K562 (cell line): ENCODE data around the gene SEPTIN8. TPM values are rescaled to one million over a fixed set of nuclear protein-coding genes. Genes with fewer than 3 reads are reported as not detected.

Source experiments
- ATAC-seq: fragments of 200-7000 bp; cut with Tn5 transposase; 3 replicates; pipeline ENCODE4 v1.9.1; 2020; ENCODE audit warnings: moderate library complexity
- BruUV-seq: library from RNA; stranded (reverse); fragments of 400-500 nt; replicated peaks from 2 replicates; lab custom pipeline; 2021; lab: Mats Ljungman, UMichigan
- CTCF ChIA-PET: fragments of 300-600 bp; formaldehyde crosslinking; extraction: SDS; loops from one replicate; lab custom pipeline; 2021; ENCODE audit warnings: low intra/inter-chr PET ratio; lab: Yijun Ruan, JAX
- POLR2A ChIA-PET: fragments of 300-600, 350-650 bp; sonication (Branson Sonifier 250); formaldehyde crosslinking; extraction: SDS; loops from one replicate; lab custom pipeline; 2021; ENCODE audit warnings: antibody characterized with exemption, inconsistent platforms; lab: Yijun Ruan, JAX
- DNase-seq, 4 experiments: peaks; one replicate each; pipeline versions ENCODE4 v3.0.0 to v3.0.0-alpha.2; 2011 to 2018; ENCODE audit warnings: low spot score in 3 of 4, mixed read lengths in 3 of 4; ENCODE audit errors: extremely low read depth in 1 of 4
- FAIRE-seq: peaks from 2 replicates; lab custom pipeline; 2011; peaks lifted over from hg19 to GRCh38; lab: Jason Lieb, UNC
- H2AFZ ChIP-seq: 2 replicates; pipeline ENCODE4 v1.6.0; 2011; ENCODE audit warnings: low read depth, low read length, control low read depth, inconsistent platforms
- H3K27ac ChIP-seq: fragments of 200-600 bp; 3 replicates; pipeline ENCODE4 v1.8.0; 2011; ENCODE audit warnings: low read depth, mild to moderate bottlenecking, control low read depth, inconsistent platforms, low read length, moderate library complexity, mixed read lengths; ENCODE audit errors: extremely low read depth
- H3K27me3 ChIP-seq, 2 experiments: fragments of 300-600 bp in 1 of 2; 2 replicates in 1 of 2; 3 replicates in 1 of 2; pipeline versions ENCODE4 v1.6.0 to v1.8.0; 2011; ENCODE audit warnings: inconsistent platforms in 2 of 2, low read length in 2 of 2, mild to moderate bottlenecking in 1 of 2, mixed read lengths in 1 of 2, moderate library complexity in 1 of 2; ENCODE audit not compliant: control insufficient read depth in 2 of 2, insufficient read depth in 2 of 2
- H3K36me3 ChIP-seq: fragments of 300-600 bp; 3 replicates; pipeline ENCODE4 v1.8.0; 2011; ENCODE audit warnings: mild to moderate bottlenecking, low read length, inconsistent platforms; ENCODE audit not compliant: control insufficient read depth, insufficient read depth
- H3K4me1 ChIP-seq, 2 experiments: fragments of 200-600 bp in 1 of 2; replicated peaks in 1 of 2; 2 replicates in 1 of 2; 3 replicates in 1 of 2; pipeline versions ENCODE4 v1.5.1 to v1.8.0; 2011; ENCODE audit warnings: inconsistent platforms in 2 of 2, low read length in 2 of 2, mild to moderate bottlenecking in 1 of 2, mixed read lengths in 1 of 2, moderate library complexity in 1 of 2; ENCODE audit not compliant: control insufficient read depth in 2 of 2, insufficient read depth in 2 of 2
- H3K4me2 ChIP-seq: 2 replicates; pipeline ENCODE4 v1.6.1; 2011; ENCODE audit warnings: low read length, control low read depth, inconsistent platforms, mixed read lengths; ENCODE audit not compliant: insufficient read depth
- H3K4me3 ChIP-seq: fragments of 200-600 bp; sonication (generic), shearing (Covaris generic); 2 replicates; pipeline ENCODE4 v1.5.1; 2016; ENCODE audit warnings: control low read depth, inconsistent platforms
- H3K79me2 ChIP-seq: fragments of 200-600 bp; 3 replicates; pipeline ENCODE4 v1.8.0; 2011; ENCODE audit warnings: low read length, inconsistent platforms; ENCODE audit not compliant: control insufficient read depth, insufficient read depth
- H3K9ac ChIP-seq, 2 experiments: 2 replicates each; pipeline versions ENCODE4 v1.6.0 to v1.6.1; 2011; ENCODE audit warnings: low read depth in 2 of 2, low read length in 2 of 2, control low read depth in 1 of 2, inconsistent platforms in 1 of 2, mild to moderate bottlenecking in 1 of 2, mixed read lengths in 1 of 2; ENCODE audit not compliant: insufficient read depth in 1 of 2
- H3K9me1 ChIP-seq: one replicate; pipeline ENCODE4 v1.6.0; 2011; ENCODE audit warnings: inconsistent platforms, mild to moderate bottlenecking, low read length, moderate library complexity; ENCODE audit not compliant: control insufficient read depth, insufficient read depth
- H3K9me3 ChIP-seq: replicated peaks from 2 replicates; pipeline ENCODE4 v1.5.1; 2011; ENCODE audit warnings: low read depth, low read length, inconsistent platforms; ENCODE audit not compliant: control insufficient read depth, insufficient read depth
- H4K20me1 ChIP-seq: replicated peaks from 2 replicates; pipeline ENCODE4 v1.6.1; 2011; ENCODE audit warnings: low read length, inconsistent platforms, mixed read lengths; ENCODE audit not compliant: control insufficient read depth, insufficient read depth
- HDAC1 ChIP-seq, 2 experiments: fragments of 450-650 bp; IDR thresholded peaks; 2 replicates each; pipeline ENCODE4 v1.6.1; 2016 to 2017; ENCODE audit warnings: inconsistent platforms in 1 of 2, mild to moderate bottlenecking in 1 of 2, moderate library complexity in 1 of 2
- KLF16 ChIP-seq: IDR thresholded peaks from 2 replicates; pipeline ENCODE4 v1.6.1; 2016; ENCODE audit warnings: antibody characterized with exemption
- MEF2D ChIP-seq: conservative IDR thresholded peaks from 2 replicates; pipeline ENCODE4 v1.6.1; 2016; ENCODE audit warnings: low read depth, missing genetic modification characterization, missing compliant biosample characterization
- PHF8 ChIP-seq: fragments of 200-600 bp; sonication (generic); IDR thresholded peaks from 2 replicates; pipeline ENCODE4 v1.6.1; 2012; ENCODE audit warnings: mixed run types, mild to moderate bottlenecking, inconsistent platforms, low read length, moderate library complexity, borderline replicate concordance
- SMARCB1 ChIP-seq: IDR thresholded peaks from 2 replicates; pipeline ENCODE4 v1.6.1; 2011; ENCODE audit warnings: improper control_type of control experiment, low read depth; ENCODE audit not compliant: insufficient read length
- ZNF282 ChIP-seq: sonication (generic); formaldehyde crosslinking; IDR thresholded peaks from 2 replicates; pipeline ENCODE4 v1.8.1; 2023; ENCODE audit warnings: missing genetic modification reagents
- WGBS: fragments of 100-300 bp; shearing (Covaris generic); methylation state at CpG from one replicate; pipeline ENCODE4 v1.1.6; 2016; ENCODE audit warnings: low coverage, mixed read lengths; ENCODE audit not compliant: insufficient coverage; ENCODE audit errors: missing lambda C conversion rate; 5-methylcytosine and 5-hydroxymethylcytosine counted together
- in situ Hi-C: fragments of 300-500 bp; cut with MboI; formaldehyde crosslinking; loops from 4 replicates; pipeline ENCODE4 v1.15.0; 2018; ENCODE audit warnings: inconsistent platforms, mixed read lengths
- intact Hi-C: fragments of 100-400 bp; cut with micrococcal nuclease; formaldehyde crosslinking; loops from 2 replicates; pipeline ENCODE4 v1.14.2; 2022
- polyA plus RNA-seq, 8 experiments: library from polyadenylated mRNA; depleted of rRNA in 4 of 8; stranded (reverse) in 5 of 8; unstranded in 3 of 8; fragments of >200 nt; fragmentation: Nextera tagmentation in 2 of 8; fragmentation: Illumina TruSeq in 1 of 8; extraction: Ambion mirVana in 2 of 8; extraction: Trizol in 1 of 8; gene quantifications; 2 replicates each; pipeline versions ENCODE4 v1.2.1 to v1.2.3, GENCODE V29; 2011 to 2014; ENCODE audit warnings: inconsistent platforms in 1 of 8, missing spikeins in 1 of 8
- total RNA-seq, 7 experiments: library from RNA; depleted of rRNA in 6 of 7; stranded (reverse); fragments of >200 nt in 6 of 7; fragmentation: Illumina TruSeq in 2 of 7; extraction: Trizol in 2 of 7; gene quantifications; 2 replicates each; pipeline versions ENCODE4 v1.2.1 to v1.2.3, GENCODE V29; 2011 to 2021; ENCODE audit warnings: low replicate concordance in 1 of 7
- TF ChIP-seq, protein P1 (sequence below): sonication (generic); formaldehyde crosslinking; IDR thresholded peaks from 2 replicates; pipeline ENCODE4 v1.8.0; 2022; ENCODE audit warnings: mild to moderate bottlenecking, missing genetic modification reagents
- TF ChIP-seq, protein P2 (sequence below): sonication (generic); formaldehyde crosslinking; IDR thresholded peaks from 2 replicates; pipeline ENCODE4 v1.8.1; 2023; ENCODE audit warnings: mild to moderate bottlenecking, missing genetic modification reagents
- TF ChIP-seq, protein P3 (sequence below), 2 experiments: IDR thresholded peaks; 2 replicates each; pipeline ENCODE4 v1.6.1; 2012; ENCODE audit warnings: improper control_type of control experiment in 2 of 2, low read depth in 2 of 2, low read length in 2 of 2, borderline replicate concordance in 1 of 2

SEPTIN8 gene
- total and polyA plus RNA-seq, 9 of the 15 experiments (the other 6 are each of a cell fraction or from before 2014, with no cell fraction given), result 19.3 to 142 (median 101) TPM

DNA sequence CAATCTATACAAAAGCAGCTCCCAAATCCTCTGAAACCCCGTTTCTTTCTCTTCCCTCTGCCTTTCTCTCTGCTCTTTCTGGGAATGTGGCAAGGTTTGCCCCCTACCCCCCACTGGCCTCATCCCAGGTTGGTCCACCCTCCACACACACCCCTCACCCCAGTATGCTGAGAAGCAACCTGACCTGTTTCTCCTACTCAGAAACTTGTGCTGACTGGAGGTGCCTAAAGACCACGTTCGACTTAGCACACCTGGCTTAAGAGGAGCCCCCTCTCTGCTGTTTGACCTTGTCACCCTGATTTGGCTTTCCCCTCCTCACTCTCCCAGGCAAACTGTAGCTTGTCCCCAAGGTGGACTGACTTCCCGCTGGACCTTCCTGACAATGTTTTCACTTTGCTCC is 1.1 kb upstream of the SEPTIN8 start (continued):
- TF ChIP-seq, protein P1, sequence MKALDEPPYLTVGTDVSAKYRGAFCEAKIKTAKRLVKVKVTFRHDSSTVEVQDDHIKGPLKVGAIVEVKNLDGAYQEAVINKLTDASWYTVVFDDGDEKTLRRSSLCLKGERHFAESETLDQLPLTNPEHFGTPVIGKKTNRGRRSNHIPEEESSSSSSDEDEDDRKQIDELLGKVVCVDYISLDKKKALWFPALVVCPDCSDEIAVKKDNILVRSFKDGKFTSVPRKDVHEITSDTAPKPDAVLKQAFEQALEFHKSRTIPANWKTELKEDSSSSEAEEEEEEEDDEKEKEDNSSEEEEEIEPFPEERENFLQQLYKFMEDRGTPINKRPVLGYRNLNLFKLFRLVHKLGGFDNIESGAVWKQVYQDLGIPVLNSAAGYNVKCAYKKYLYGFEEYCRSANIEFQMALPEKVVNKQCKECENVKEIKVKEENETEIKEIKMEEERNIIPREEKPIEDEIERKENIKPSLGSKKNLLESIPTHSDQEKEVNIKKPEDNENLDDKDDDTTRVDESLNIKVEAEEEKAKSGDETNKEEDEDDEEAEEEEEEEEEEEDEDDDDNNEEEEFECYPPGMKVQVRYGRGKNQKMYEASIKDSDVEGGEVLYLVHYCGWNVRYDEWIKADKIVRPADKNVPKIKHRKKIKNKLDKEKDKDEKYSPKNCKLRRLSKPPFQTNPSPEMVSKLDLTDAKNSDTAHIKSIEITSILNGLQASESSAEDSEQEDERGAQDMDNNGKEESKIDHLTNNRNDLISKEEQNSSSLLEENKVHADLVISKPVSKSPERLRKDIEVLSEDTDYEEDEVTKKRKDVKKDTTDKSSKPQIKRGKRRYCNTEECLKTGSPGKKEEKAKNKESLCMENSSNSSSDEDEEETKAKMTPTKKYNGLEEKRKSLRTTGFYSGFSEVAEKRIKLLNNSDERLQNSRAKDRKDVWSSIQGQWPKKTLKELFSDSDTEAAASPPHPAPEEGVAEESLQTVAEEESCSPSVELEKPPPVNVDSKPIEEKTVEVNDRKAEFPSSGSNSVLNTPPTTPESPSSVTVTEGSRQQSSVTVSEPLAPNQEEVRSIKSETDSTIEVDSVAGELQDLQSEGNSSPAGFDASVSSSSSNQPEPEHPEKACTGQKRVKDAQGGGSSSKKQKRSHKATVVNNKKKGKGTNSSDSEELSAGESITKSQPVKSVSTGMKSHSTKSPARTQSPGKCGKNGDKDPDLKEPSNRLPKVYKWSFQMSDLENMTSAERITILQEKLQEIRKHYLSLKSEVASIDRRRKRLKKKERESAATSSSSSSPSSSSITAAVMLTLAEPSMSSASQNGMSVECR (CRISPR knock-in tag), result peak; percentile 28; the same call in 1 of the 2 replicates
- TF ChIP-seq HDAC1 (IDR thresholded peaks at IDR 0.05) (0 out of 4 replicates have a peak, but pooled peaks of 1 of the 2 experiments have one; percentile 17), KLF16 (no peak), MEF2D (0 out of 2 replicates have a peak, but pooled peaks have one; percentile 34)

DNA sequence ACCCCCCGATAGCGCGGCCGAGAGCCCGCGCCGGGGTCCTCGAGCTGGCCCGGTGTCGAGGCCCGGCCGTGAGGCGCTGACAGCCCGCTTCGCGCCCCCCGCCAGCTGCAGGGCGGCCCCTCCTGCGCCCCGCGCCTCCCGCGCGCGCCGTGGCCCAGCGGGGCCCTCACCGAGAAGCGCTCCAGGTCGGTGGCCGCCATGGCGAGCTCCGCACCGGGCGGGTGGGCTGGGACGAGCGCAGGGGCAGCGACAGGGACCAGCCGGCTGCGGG is 166 bp downstream of the SEPTIN8 start:
- in situ Hi-C loops (no loop called here), intact Hi-C loops (no loop called here)
- FAIRE-seq (no peak), DNase-seq (no peak), ATAC-seq (peak; percentile 2; the same call in 2 of the 3 replicates)
- 1% methylated on average over 14 of the region's 40 CpGs for WGBS
- peaks cover 54 to 55% of the 10 kb centered on the region in 2 experiments for H3K4me1 ChIP-seq
- peaks cover 27% of the 10 kb centered on the region; the same call in 2 of the 3 replicates for H3K36me3 ChIP-seq
- no peaks in the 10 kb centered on the region for H3K9me1 ChIP-seq
- peak overlapping the region; percentile 81 to 95 for H3K9ac ChIP-seq
- H2AFZ ChIP-seq, result peak overlapping the region; percentile 47; the same call in 1 of the 2 replicates
- peak overlapping the region; percentile 58 for H3K4me3 ChIP-seq
- H3K27ac ChIP-seq, result peak overlapping the region; percentile 79
- peaks cover 65% of the 10 kb centered on the region for H3K79me2 ChIP-seq
- ChIA-PET CTCF (interaction anchor here (0.7 kb wide), 1 partner anchor 116 kb away, joined by 3 read pairs; no protein-coding TSS in a partner anchor), POLR2A (interaction anchor here (0.6 to 2.9 kb wide), 7 partner anchors 11 to 326 kb away, joined by 3 to 10 read pairs (median 6); no protein-coding TSS in a partner anchor)
- no peaks in the 10 kb centered on the region for H3K9me3 ChIP-seq
- peaks cover under 1% of the 10 kb centered on the region; the same call in 1 of the 2 replicates for H4K20me1 ChIP-seq
- H3K4me2 ChIP-seq, result peak overlapping the region; percentile 88; the same call in 1 of the 2 replicates
- H3K27me3 ChIP-seq, result no peaks in the 10 kb centered on the region
- no TSS peak for BruUV-seq
- TF ChIP-seq PHF8 (peak; percentile 56; the same call in 1 of the 2 replicates), ZNF282 (0 out of 2 replicates have a peak, but pooled peaks have one; percentile 28), SMARCB1 (no peak)
- TF ChIP-seq, protein P2, sequence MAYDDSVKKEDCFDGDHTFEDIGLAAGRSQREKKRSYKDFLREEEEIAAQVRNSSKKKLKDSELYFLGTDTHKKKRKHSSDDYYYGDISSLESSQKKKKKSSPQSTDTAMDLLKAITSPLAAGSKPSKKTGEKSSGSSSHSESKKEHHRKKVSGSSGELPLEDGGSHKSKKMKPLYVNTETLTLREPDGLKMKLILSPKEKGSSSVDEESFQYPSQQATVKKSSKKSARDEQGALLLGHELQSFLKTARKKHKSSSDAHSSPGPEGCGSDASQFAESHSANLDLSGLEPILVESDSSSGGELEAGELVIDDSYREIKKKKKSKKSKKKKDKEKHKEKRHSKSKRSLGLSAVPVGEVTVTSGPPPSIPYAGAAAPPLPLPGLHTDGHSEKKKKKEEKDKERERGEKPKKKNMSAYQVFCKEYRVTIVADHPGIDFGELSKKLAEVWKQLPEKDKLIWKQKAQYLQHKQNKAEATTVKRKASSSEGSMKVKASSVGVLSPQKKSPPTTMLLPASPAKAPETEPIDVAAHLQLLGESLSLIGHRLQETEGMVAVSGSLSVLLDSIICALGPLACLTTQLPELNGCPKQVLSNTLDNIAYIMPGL (CRISPR knock-in tag), result no peak
- TF ChIP-seq, protein P3, sequence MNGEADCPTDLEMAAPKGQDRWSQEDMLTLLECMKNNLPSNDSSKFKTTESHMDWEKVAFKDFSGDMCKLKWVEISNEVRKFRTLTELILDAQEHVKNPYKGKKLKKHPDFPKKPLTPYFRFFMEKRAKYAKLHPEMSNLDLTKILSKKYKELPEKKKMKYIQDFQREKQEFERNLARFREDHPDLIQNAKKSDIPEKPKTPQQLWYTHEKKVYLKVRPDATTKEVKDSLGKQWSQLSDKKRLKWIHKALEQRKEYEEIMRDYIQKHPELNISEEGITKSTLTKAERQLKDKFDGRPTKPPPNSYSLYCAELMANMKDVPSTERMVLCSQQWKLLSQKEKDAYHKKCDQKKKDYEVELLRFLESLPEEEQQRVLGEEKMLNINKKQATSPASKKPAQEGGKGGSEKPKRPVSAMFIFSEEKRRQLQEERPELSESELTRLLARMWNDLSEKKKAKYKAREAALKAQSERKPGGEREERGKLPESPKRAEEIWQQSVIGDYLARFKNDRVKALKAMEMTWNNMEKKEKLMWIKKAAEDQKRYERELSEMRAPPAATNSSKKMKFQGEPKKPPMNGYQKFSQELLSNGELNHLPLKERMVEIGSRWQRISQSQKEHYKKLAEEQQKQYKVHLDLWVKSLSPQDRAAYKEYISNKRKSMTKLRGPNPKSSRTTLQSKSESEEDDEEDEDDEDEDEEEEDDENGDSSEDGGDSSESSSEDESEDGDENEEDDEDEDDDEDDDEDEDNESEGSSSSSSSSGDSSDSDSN (IDR thresholded peaks at IDR 0.05; ENCODE audit: borderline replicate concordance in 1 of 2, low read depth in 2 of 2, low read length in 2 of 2), result 0 out of 4 replicates have a peak, but pooled peaks of 1 of the 2 experiments have one; percentile 16
